ENCODE results near the gene FAM89B.

FAM89B gene

DNA sequence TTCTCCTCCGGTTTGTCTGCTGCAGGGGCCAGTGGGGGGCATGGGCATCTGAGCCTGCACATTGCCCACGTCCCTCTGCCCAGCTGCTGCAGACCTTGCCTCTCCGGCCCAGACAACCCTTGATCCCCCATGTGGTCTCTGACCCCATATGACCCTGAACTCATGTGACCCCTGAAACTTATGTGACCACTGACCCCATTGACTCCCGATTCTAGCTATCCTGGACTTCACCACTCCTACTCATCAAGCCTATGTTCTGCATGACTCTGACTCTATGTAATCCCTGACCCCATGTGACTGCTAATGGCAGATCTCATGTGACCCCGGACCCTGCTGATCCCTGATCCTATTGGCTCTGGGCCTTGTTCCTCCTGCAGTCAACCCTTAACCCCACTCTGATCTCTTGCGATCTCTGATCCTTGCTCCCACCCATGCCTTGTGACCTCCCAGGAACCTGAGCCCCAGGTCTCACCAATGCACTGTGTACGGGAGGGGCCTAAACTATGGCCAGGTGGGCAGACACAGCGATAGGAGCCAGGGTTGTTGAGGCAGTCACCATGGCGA is 19.9 kb upstream of the FAM89B start:
- Histone ChIP-seq H3K9me3 (ENCODE audit: insufficient read depth, low read depth, low read length) (no peaks in the 10 kb centered on the region), H3K36me3 (ENCODE audit: insufficient read depth, low read length) (no peaks in the 10 kb centered on the region), H3K27me3 (ENCODE audit: insufficient read depth, low read length) (peaks cover 47% of the 10 kb centered on the region), H3K4me3 (ENCODE audit: low read length) (no peak overlapping the region), H3K27ac (ENCODE audit: low read depth, low read length) (no peak overlapping the region), H3K9ac (ENCODE audit: low read depth, low read length) (no peak overlapping the region), H3K4me1 (ENCODE audit: insufficient read depth, low read length) (peaks cover 8% of the 10 kb centered on the region; the same call in 1 of the 2 replicates)
- 83% methylated on average over 9 of the region's 9 CpGs for WGBS

DNA sequence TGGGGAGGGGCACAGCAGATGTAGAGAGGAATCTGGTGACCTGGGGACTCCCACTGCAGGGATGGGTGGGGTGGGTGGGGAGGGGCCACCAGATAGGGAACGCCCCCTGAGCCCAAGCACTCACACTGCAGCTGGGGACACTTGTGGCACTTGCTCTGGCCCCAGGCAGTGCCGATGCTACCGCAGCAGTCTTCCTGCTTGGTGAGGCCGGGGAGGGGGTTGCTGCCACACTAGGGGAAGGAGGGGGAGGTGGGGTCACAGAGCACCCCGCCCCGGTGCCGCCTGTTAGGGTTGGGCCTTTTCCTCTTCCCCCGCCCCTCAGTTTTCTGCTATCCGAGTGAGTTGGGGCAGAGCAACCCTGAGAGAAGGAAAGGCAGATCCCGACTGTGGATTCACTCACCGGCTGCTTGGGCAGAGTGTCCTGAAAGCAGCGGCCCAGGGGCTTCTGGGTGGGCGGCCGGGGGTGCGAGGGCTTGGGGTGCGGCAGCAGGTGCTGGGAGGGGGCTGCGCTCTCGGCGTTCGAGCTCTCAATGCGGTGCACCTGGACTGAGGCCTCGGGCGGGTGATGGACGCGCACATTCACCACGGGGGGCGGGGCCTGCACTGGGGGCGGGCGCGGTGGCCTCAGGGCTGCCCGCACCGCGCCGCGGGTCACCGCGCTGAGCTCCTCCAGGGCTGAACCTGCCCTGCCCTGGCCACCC is 18.9 kb upstream of the FAM89B start:
- Histone ChIP-seq H3K4me3 (ENCODE audit: low read length) (peak overlapping the region; percentile 46), H3K36me3 (ENCODE audit: insufficient read depth, low read length) (no peaks in the 10 kb centered on the region), H3K9me3 (ENCODE audit: insufficient read depth, low read depth, low read length) (no peaks in the 10 kb centered on the region), H3K27me3 (ENCODE audit: insufficient read depth, low read length) (peaks cover 39% of the 10 kb centered on the region), H3K4me1 (ENCODE audit: insufficient read depth, low read length) (peaks cover 8% of the 10 kb centered on the region; the same call in 1 of the 2 replicates), H3K27ac (ENCODE audit: low read depth, low read length) (no peak overlapping the region; the same call in 1 of the 2 replicates), H3K9ac (ENCODE audit: low read depth, low read length) (peak overlapping the region; percentile 35; the same call in 1 of the 2 replicates)
- 7% methylated on average over 36 of the region's 37 CpGs for WGBS

DNA sequence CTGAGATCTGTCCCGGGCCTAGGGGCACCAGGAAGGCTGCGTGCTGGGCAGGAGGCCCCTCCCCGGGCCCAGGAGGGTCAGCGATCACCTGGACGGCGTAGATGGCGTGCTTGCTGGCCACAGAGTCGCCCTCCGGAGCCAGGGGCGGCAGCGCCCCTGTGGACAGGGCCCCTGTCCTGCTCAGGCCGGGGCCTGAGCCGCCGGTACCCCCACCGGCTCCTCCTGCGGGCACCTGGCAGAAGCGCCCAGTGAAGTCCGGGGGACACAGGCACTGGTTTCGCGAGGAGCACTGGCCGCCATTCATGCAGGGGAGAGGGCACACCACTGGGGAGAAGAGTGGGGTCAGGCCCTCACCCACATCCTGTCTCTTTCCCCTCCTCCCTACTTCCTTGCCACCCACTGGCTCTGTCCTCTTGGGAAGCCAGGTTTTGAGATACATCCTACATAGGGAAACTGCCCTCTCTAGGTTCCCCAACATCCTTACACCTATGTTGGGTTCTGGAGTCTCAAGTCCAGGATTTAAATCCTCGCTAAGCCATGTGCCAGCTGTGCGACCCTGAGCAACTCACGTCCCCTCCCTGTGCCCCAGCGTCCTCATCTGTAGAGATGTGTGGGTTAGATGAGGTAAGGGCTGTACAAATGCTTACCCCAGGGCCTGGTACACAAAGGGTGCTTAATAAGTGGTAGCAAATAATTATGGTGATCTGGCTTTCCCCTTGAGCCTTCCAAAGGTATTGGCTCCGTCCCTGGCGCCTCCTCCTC is 18.1 kb upstream of the FAM89B start:
- H3K9ac ChIP-seq (ENCODE audit: low read depth, low read length): peak overlapping the region; percentile 35; the same call in 1 of the 2 replicates
- no peaks in the 10 kb centered on the region for H3K36me3 ChIP-seq (ENCODE audit: insufficient read depth, low read length)
- peak overlapping the region; percentile 46 for H3K4me3 ChIP-seq (ENCODE audit: low read length)
- no peak overlapping the region for H3K27ac ChIP-seq (ENCODE audit: low read depth, low read length)
- H3K27me3 ChIP-seq (ENCODE audit: insufficient read depth, low read length): peaks cover 37% of the 10 kb centered on the region
- H3K9me3 ChIP-seq (ENCODE audit: insufficient read depth, low read depth, low read length): no peaks in the 10 kb centered on the region
- WGBS: 83% methylated on average over 27 of the region's 27 CpGs
- H3K4me1 ChIP-seq (ENCODE audit: insufficient read depth, low read length): peaks cover 14% of the 10 kb centered on the region; the same call in 1 of the 2 replicates

DNA sequence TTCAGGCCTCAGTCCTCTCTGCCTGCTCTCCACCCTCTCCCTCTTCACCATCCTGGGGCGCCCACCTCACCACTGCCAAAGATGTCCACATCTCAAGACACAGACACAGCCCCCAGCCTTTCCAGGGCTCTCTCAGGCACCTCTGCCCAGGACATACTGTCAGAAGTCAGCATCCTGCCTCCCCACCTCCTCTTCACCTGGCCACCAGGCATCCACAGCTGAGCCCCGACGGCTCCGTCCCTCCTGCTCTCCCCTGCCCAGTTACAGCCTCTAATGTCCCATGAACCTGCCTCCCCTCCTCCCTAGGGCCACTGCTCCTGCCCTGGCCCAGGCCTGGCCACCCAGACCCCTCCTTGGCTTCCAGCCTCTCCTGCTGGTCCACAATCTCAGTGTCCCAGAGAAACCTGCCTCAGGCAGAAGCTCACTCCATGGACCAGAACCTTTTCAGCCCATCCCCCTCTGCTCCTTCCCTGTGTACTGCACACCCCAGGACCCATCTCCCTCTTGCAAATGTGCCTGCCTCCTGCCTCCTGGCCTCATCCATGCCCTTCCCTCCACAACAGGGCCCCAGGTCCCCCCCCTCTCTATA is 17.4 kb upstream of the FAM89B start:
- Histone ChIP-seq H3K27me3 (ENCODE audit: insufficient read depth, low read length) (peaks cover 37% of the 10 kb centered on the region), H3K4me1 (ENCODE audit: insufficient read depth, low read length) (peaks cover 14% of the 10 kb centered on the region; the same call in 1 of the 2 replicates), H3K4me3 (ENCODE audit: low read length) (no peak overlapping the region), H3K36me3 (ENCODE audit: insufficient read depth, low read length) (no peaks in the 10 kb centered on the region), H3K9ac (ENCODE audit: low read depth, low read length) (no peak overlapping the region), H3K9me3 (ENCODE audit: insufficient read depth, low read depth, low read length) (no peaks in the 10 kb centered on the region), H3K27ac (ENCODE audit: low read depth, low read length) (no peak overlapping the region)
- 90% methylated on average over 4 of the region's 4 CpGs for WGBS

DNA sequence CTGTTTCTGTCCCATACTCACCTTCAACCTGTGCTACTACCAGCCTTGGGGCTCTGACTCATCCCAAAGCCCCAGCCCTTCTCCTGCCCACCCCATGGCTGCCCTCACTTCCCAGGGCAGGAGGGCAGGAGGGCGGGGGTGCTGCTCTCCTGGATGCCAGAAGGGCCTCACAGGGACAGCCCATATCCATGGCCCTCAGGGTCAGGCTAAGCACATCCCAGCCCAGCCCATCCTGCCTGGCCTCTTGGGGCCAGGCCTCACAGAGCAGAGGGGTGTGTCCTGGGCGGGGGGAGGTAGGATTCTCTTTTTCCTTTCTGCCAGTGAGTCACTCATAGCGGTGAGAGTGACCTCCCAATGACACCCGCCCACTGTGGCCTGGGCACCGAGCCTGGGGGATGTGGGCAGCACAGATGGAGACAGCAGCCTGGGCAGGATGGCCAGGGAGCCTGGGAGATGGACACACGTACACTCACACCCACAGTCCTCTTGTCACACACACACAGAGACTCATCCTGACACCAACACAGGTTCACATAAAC is 16.6 kb upstream of the FAM89B start:
- H3K4me3 ChIP-seq (ENCODE audit: low read length): no peak overlapping the region
- peaks cover 20% of the 10 kb centered on the region for H3K4me1 ChIP-seq (ENCODE audit: insufficient read depth, low read length)
- peaks cover 35% of the 10 kb centered on the region for H3K27me3 ChIP-seq (ENCODE audit: insufficient read depth, low read length)
- H3K9ac ChIP-seq (ENCODE audit: low read depth, low read length): no peak overlapping the region
- H3K27ac ChIP-seq (ENCODE audit: low read depth, low read length): no peak overlapping the region
- H3K36me3 ChIP-seq (ENCODE audit: insufficient read depth, low read length): no peaks in the 10 kb centered on the region
- 61% methylated on average over 6 of the region's 6 CpGs for WGBS
- no peaks in the 10 kb centered on the region for H3K9me3 ChIP-seq (ENCODE audit: insufficient read depth, low read depth, low read length)

DNA sequence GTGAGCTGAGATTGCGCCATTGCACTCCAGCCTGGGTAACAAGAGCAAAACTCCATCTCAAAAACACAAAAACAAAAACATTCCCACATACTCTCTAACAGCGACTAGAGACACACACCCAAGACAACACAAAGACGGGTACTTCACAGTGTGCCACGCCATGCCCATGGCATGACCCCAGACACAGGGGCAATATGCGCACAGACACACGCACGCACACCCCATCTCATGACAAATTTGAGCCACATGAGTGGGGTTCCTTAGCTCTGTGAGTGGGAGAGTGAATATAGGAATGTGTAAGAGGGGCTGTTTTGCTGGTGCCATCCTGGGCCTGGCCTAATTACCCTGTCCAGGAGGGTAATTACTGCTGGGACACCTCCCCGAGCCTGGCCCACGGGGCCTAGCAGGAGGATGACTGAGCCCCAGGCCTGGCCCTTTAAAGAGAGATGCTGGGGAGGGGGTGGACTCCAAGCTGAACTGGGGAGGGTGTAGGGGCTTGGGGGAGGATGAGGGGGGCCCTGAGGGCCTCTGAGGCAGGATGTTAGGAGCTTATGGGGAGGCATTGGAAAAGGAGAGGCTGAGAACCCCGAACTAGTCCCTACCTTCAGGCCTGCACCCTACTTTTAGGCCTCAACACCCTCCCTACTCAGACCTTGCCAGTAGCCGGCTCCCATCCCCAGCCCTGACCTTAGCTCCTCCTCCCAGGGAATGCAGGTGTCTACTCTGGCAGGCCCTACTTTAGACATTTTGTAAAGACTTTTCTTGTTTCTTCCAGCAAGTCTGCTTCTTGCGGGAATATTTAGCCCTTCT is 15.7 kb upstream of the FAM89B start:
- WGBS: 86% methylated on average over 12 of the region's 12 CpGs
- H3K9me3 ChIP-seq (ENCODE audit: insufficient read depth, low read depth, low read length): no peaks in the 10 kb centered on the region
- H3K27me3 ChIP-seq (ENCODE audit: insufficient read depth, low read length): peaks cover 34% of the 10 kb centered on the region
- no peak overlapping the region for H3K9ac ChIP-seq (ENCODE audit: low read depth, low read length)
- 0 out of 2 replicates have a peak overlapping the region, but pooled peaks have one; percentile 48 for H3K4me3 ChIP-seq (ENCODE audit: low read length)
- H3K27ac ChIP-seq (ENCODE audit: low read depth, low read length): no peak overlapping the region
- peaks cover 26% of the 10 kb centered on the region for H3K4me1 ChIP-seq (ENCODE audit: insufficient read depth, low read length)
- H3K36me3 ChIP-seq (ENCODE audit: insufficient read depth, low read length): no peaks in the 10 kb centered on the region

DNA sequence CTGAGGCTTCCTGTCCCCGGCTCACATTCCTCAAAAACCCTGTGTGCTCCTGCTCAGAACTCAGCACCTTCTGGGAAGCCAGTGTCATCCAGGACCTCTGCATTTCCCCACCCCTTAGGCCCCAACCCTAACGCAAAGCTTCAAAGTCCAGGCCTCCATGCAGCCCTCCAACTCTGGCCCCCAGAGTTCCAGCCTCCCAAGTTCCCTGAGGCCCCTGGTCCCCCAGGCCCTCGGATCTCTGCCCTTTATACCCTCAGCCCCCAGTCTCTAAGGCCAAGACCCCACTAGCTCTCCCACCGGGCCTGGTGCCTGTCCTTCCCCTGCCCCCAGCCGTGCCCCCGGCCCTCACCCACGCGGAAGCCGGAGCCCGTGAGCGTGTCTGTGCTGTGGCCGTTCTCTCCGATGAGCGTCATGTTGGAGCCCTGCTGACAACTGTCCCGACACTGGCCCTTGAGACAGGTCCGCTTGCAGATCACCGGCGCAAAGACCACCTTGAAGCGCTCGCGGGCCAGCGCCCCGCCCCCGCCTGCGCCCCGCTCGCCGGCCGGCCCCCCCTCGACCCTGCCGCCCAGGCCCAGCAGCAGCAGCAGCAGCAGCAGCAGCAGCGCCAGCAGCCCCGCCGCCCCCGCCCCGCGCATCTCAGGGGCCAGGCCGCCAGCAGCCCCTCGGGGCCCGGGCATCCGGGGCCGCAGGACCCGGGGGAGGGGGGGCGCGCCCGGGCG is 14.9 kb upstream of the FAM89B start:
- H3K9me3 ChIP-seq (ENCODE audit: insufficient read depth, low read depth, low read length): no peaks in the 10 kb centered on the region
- WGBS: 8% methylated on average over 47 of the region's 47 CpGs
- peaks cover 26% of the 10 kb centered on the region for H3K4me1 ChIP-seq (ENCODE audit: insufficient read depth, low read length)
- no peak overlapping the region for H3K9ac ChIP-seq (ENCODE audit: low read depth, low read length)
- H3K36me3 ChIP-seq (ENCODE audit: insufficient read depth, low read length): no peaks in the 10 kb centered on the region
- H3K27me3 ChIP-seq (ENCODE audit: insufficient read depth, low read length): peaks cover 34% of the 10 kb centered on the region
- H3K27ac ChIP-seq (ENCODE audit: low read depth, low read length): no peak overlapping the region
- H3K4me3 ChIP-seq (ENCODE audit: low read length): peak overlapping the region; percentile 57

DNA sequence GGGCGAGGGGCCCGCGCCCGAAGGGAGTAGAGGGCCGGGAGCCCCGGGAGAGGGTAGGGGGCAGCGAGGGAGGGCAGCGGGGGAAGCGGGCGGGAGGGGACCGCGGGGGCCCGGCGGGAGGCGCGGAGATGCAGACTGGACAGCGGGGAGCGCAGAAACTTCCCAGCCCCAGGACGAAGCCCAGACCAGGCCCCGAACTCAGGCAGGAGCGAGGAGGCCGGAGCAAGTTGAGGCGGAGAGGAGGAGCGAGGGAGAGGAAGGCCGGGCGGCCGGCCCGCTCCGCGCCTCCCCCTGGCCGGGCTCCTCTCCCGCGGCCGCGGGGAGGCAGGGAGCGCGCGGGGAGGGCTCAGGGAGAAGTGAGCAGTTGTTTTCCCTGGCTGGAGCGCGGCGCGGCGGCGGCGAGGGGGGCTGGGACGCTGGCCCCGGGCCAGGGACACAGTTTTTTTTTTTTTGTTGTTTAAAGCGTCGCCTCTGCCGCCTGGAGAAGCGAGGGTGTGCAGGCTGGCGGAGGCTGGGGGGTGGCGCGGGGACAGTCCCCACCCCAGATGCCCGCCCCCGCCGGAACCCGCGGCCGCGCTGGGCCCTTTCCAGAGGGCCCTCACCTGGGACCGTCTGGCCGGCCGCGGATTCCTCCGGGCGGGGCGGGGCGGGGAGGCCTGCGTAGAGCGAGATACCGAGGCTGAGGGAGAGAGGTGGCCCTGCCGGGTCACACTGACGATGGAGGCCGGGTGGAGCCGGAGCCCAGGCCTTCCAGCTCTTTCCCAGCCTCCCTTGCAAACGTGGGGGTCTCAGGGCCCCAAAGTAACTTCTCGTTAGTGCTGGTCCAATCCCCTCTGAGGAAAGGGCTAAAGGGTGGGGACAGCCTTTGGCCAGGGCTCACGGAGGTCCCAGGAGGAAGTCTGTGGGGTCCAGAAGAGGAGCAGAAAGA is 14.1 kb upstream of the FAM89B start, which contains the start of gene LTBP3:
LTBP3 (minus strand) TSS at position 358 of the 928 bp plus-strand sequence. CDS start 400 bp downstream, outside the sequence.
- H3K27me3 ChIP-seq (ENCODE audit: insufficient read depth, low read length): peaks cover 34% of the 10 kb centered on the region
- H3K9me3 ChIP-seq (ENCODE audit: insufficient read depth, low read depth, low read length): no peaks in the 10 kb centered on the region
- peaks cover 26% of the 10 kb centered on the region for H3K4me1 ChIP-seq (ENCODE audit: insufficient read depth, low read length)
- 2% methylated on average over 79 of the region's 79 CpGs for WGBS
- no peak within 1 kb of the TSS for H3K27ac ChIP-seq (ENCODE audit: low read depth, low read length)
- H3K9ac ChIP-seq (ENCODE audit: low read depth, low read length): peak within 1 kb of the TSS; percentile 52
- H3K36me3 ChIP-seq (ENCODE audit: insufficient read depth, low read length): no peaks in the 10 kb centered on the region
- peak within 1 kb of the TSS; percentile 57 for H3K4me3 ChIP-seq (ENCODE audit: low read length)

DNA sequence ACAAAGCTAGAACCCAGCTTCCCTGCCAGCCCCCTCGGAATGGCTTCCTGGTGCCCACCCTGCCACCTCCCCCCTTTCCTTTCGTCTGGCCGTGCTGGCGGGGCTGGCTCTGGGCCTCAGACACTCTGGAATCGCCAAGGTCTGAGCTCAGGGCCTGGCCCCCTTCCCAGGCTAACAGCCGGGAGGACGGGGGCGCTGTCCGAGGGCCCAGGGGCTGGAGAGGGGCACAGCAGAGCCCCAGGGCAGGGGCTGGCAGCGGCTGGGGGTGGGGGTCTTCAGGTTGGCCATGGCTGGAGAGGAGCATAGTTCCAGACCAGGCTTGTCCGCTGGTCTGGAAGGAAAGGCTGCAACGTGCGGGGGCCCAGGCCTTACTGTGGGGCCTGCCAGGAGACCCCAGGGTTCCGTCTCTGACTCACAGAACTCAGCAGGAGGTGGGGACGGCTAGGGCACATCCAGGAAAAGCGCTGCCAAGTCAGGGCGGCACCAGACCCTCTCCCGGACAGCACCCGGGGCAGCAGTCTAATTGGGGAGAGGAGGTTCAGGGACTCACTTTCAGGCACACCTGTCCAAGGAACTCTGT is 13.3 kb upstream of the FAM89B start:
- Histone ChIP-seq H3K27me3 (ENCODE audit: insufficient read depth, low read length) (peaks cover 31% of the 10 kb centered on the region), H3K9me3 (ENCODE audit: insufficient read depth, low read depth, low read length) (no peaks in the 10 kb centered on the region), H3K4me3 (ENCODE audit: low read length) (peak overlapping the region; percentile 57), H3K4me1 (ENCODE audit: insufficient read depth, low read length) (peaks cover 23% of the 10 kb centered on the region), H3K27ac (ENCODE audit: low read depth, low read length) (no peak overlapping the region), H3K9ac (ENCODE audit: low read depth, low read length) (peak overlapping the region; percentile 52), H3K36me3 (ENCODE audit: insufficient read depth, low read length) (no peaks in the 10 kb centered on the region)
- 53% methylated on average over 19 of the region's 19 CpGs for WGBS

Data from HUES64 (cell line).